Neural cell (in vitro differentiated cells): ENCODE measurements around the gene SAMD4B. TPM values are rescaled to one million over a fixed set of nuclear protein-coding genes. Genes with fewer than 3 reads are reported as not detected.

Source experiments
- H2AFZ ChIP-seq: fragments of 200-600, 300-800 bp; sonication (generic), shearing (Covaris generic); 2 replicates; pipeline ENCODE4 v1.6.0; 2014; ENCODE audit warnings: low read depth, mild to moderate bottlenecking, antibody characterized with exemption, low read length, moderate library complexity
- H3F3A ChIP-seq: fragments of 200-600 bp; shearing (Covaris generic); 2 replicates; pipeline ENCODE4 v1.6.1; 2016; ENCODE audit warnings: mild to moderate bottlenecking, moderate library complexity, mixed read lengths, antibody characterized with exemption, low read length; ENCODE audit not compliant: insufficient read depth, poor library complexity, severe bottlenecking
- H3K27ac ChIP-seq: fragments of 200-600, 300-800 bp; sonication (generic), shearing (Covaris generic); 2 replicates; pipeline ENCODE4 v1.5.1; 2014; ENCODE audit warnings: mild to moderate bottlenecking, low read length, moderate library complexity
- H3K27me3 ChIP-seq: fragments of 300-800, 200-600 bp; sonication (generic), shearing (Covaris generic); 2 replicates; pipeline ENCODE4 v1.6.0; 2014; ENCODE audit warnings: mild to moderate bottlenecking, low read depth, low read length, moderate library complexity; ENCODE audit not compliant: insufficient read depth
- H3K36me3 ChIP-seq: fragments of 300-800, 200-600 bp; sonication (generic), shearing (Covaris generic); 2 replicates; pipeline ENCODE4 v1.5.1; 2014; ENCODE audit warnings: mild to moderate bottlenecking, antibody characterized with exemption, low read length, moderate library complexity; ENCODE audit not compliant: insufficient read depth
- H3K4me2 ChIP-seq: fragments of 300-800, 200-600 bp; sonication (generic), shearing (Covaris generic); 2 replicates; pipeline ENCODE4 v1.6.0; 2014; ENCODE audit warnings: mild to moderate bottlenecking, low read length
- H3K4me3 ChIP-seq: fragments of 300-800, 200-600 bp; sonication (generic), shearing (Covaris generic); 2 replicates; pipeline ENCODE4 v1.5.1; 2014; ENCODE audit warnings: mild to moderate bottlenecking, low read length, moderate library complexity
- H3K79me2 ChIP-seq: fragments of 200-600 bp; shearing (Covaris generic); replicated peaks from 2 replicates; pipeline ENCODE4 v1.6.0; 2014; ENCODE audit warnings: mild to moderate bottlenecking, low read length, moderate library complexity; ENCODE audit not compliant: insufficient read depth
- H3K9ac ChIP-seq: fragments of 300-800, 200-600 bp; sonication (generic), shearing (Covaris generic); 2 replicates; pipeline ENCODE4 v1.6.1; 2016; ENCODE audit warnings: mild to moderate bottlenecking, low read length, mixed read lengths
- H3K9me2 ChIP-seq: fragments of 200-600 bp; shearing (Covaris generic); 2 replicates; pipeline ENCODE4 v1.6.1; 2016; ENCODE audit warnings: mild to moderate bottlenecking, low read length, mixed read lengths; ENCODE audit not compliant: insufficient read depth
- H3K9me3 ChIP-seq: fragments of 200-600, 300-800 bp; sonication (generic), shearing (Covaris generic); 2 replicates; pipeline ENCODE4 v1.6.1; 2016; ENCODE audit warnings: mild to moderate bottlenecking, mixed run types, low read length, moderate library complexity, mixed read lengths
- H4K20me1 ChIP-seq: fragments of 200-600 bp; shearing (Covaris generic); 2 replicates; pipeline ENCODE4 v1.6.1; 2016; ENCODE audit warnings: mild to moderate bottlenecking, mixed run types; ENCODE audit not compliant: insufficient read depth
- CTCF ChIP-seq: fragments of 450-650 bp; IDR thresholded peaks from 2 replicates; pipeline ENCODE4 v1.5.1; 2014; ENCODE audit warnings: antibody characterized with exemption, mild to moderate bottlenecking, moderate library complexity; ENCODE audit not compliant: poor library complexity, severe bottlenecking
- EP300 ChIP-seq: fragments of 450-650 bp; conservative IDR thresholded peaks from 2 replicates; pipeline ENCODE4 v1.6.1; 2014; ENCODE audit warnings: antibody characterized with exemption, mild to moderate bottlenecking, moderate library complexity; ENCODE audit not compliant: poor library complexity, severe bottlenecking
- EZH2 ChIP-seq: fragments of 200-600, 300-800 bp; shearing (Covaris generic), sonication (generic); IDR thresholded peaks from 2 replicates; pipeline ENCODE4 v1.6.1; 2014; ENCODE audit warnings: antibody characterized with exemption, low read length, borderline replicate concordance, mild to moderate bottlenecking; ENCODE audit not compliant: insufficient read depth, poor library complexity, severe bottlenecking
- MXI1 ChIP-seq: fragments of 450-650 bp; conservative IDR thresholded peaks from 2 replicates; pipeline ENCODE4 v1.6.1; 2014; ENCODE audit warnings: antibody characterized with exemption, mild to moderate bottlenecking; ENCODE audit not compliant: poor library complexity, severe bottlenecking
- POLR2AphosphoS5 ChIP-seq: IDR thresholded peaks from 2 replicates; pipeline ENCODE4 v1.6.1; 2012
- RAD21 ChIP-seq: fragments of 450-650 bp; conservative IDR thresholded peaks from 2 replicates; pipeline ENCODE4 v1.6.1; 2014; ENCODE audit warnings: antibody characterized with exemption, mild to moderate bottlenecking, moderate library complexity
- REST ChIP-seq: IDR thresholded peaks from 2 replicates; pipeline ENCODE4 v1.6.1; 2012; ENCODE audit warnings: borderline replicate concordance
- SMC3 ChIP-seq: fragments of 450-650 bp; conservative IDR thresholded peaks from 2 replicates; pipeline ENCODE4 v1.6.1; 2014; ENCODE audit warnings: antibody characterized with exemption, mild to moderate bottlenecking, moderate library complexity; ENCODE audit not compliant: poor library complexity
- TAF1 ChIP-seq: IDR thresholded peaks from 2 replicates; pipeline ENCODE4 v1.6.1; 2012; ENCODE audit warnings: low read depth
- polyA plus RNA-seq: library from polyadenylated mRNA; depleted of rRNA; stranded (reverse); fragments of >200 nt; gene quantifications from 2 replicates; pipeline ENCODE4 v1.2.3, GENCODE V29; 2014

The SAMD4B gene
- polyA plus RNA-seq, 1 donor from 2014 or later = 19.3 TPM

- Histone ChIP-seq H3K4me3 (no peak overlapping the region), H3K36me3 (no peaks in the 10 kb centered on the region), H3K4me2 (no peak overlapping the region), H3K9me3 (no peaks in the 10 kb centered on the region), H3F3A (no peaks in the 10 kb centered on the region), H2AFZ (no peak overlapping the region), H3K9me2 (no peaks in the 10 kb centered on the region), H3K27me3 (no peaks in the 10 kb centered on the region), H3K9ac (no peak overlapping the region), H3K27ac (no peak overlapping the region), H4K20me1 (no peaks in the 10 kb centered on the region), H3K79me2 (no peaks in the 10 kb centered on the region)
- TF ChIP-seq RAD21 (no peak), POLR2AphosphoS5 (no peak), REST (no peak), SMC3 (no peak), TAF1 (no peak), EZH2 (no peak), EP300 (no peak), MXI1 (no peak), CTCF (no peak)
Observed at GRCh38 chr19:39317476-39317875, 24.7 kb upstream of the SAMD4B start.

DNA sequence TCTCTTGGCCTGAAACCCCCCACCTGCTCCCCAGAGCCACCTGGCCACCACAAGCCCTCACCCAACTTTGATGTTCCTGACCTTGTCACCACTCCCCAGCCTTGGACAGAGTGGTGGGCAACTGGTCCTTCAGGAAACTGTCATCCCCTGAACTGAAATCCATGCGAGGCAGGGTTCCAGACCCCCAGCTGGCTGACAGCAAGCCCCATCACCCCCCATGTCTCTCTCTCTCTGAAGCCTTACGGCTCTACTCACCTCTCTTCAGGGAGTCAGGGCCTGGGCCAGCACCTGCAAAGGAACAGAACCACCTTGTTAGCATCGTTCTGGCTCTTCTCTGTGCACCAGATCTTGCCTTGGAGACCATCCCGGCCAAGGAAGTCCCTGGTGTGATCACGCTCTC lies 24.1 kb upstream of the SAMD4B start:
- TF ChIP-seq RAD21 = no peak
- TF ChIP-seq MXI1 = no peak
- no peak for TF ChIP-seq REST
- no peak for TF ChIP-seq TAF1
- no peak for TF ChIP-seq CTCF
- no peak for TF ChIP-seq EP300
- TF ChIP-seq EZH2 = no peak
- no peak for TF ChIP-seq SMC3
- no peak for TF ChIP-seq POLR2AphosphoS5
- no peak overlapping the region for H2AFZ ChIP-seq
- H3K27me3 ChIP-seq = no peaks in the 10 kb centered on the region
- no peaks in the 10 kb centered on the region for H3F3A ChIP-seq
- no peak overlapping the region for H3K27ac ChIP-seq
- H3K4me2 ChIP-seq = no peak overlapping the region
- no peak overlapping the region for H3K9ac ChIP-seq
- H3K4me3 ChIP-seq = no peak overlapping the region
- no peaks in the 10 kb centered on the region for H3K9me3 ChIP-seq
- no peaks in the 10 kb centered on the region for H3K79me2 ChIP-seq
- H4K20me1 ChIP-seq = no peaks in the 10 kb centered on the region
- H3K36me3 ChIP-seq = no peaks in the 10 kb centered on the region
- H3K9me2 ChIP-seq = no peaks in the 10 kb centered on the region
